HG03159 (cell line): ENCODE measurements around the gene CALHM1.
"Not testable (repeated sequence)": the region's sequence is repeated elsewhere in the genome, so short reads cannot be mapped to it uniquely, and the experiment has no call there.

Experiments used
- ATAC-seq: cut with Tn5 transposase; IDR thresholded peaks from one replicate; pipeline ENCODE4 v1.9.1; 2021; ENCODE audit warnings: mild to moderate bottlenecking, moderate library complexity; ENCODE audit not compliant: unreplicated experiment

The CALHM1 gene

GRCh38 chr10:103487410-103487708 is 28.7 kb upstream of the CALHM1 start:
- ATAC-seq, result no peak

GRCh38 chr10:103486635-103487409 is 28.1 kb upstream of the CALHM1 start:
- not testable (repeated sequence) for ATAC-seq

- peak; percentile 73 for ATAC-seq
These were observed 23.4 kb upstream of the CALHM1 start for GRCh38 chr10:103481974-103482531.

GRCh38 chr10:103480521-103480920 is 21.8 kb upstream of the CALHM1 start:
- ATAC-seq, result no peak

- ATAC-seq, result no peak
These were observed 20.4 kb upstream of the CALHM1 start, which contains the start of gene CALHM3 for GRCh38 chr10:103479135-103479534. Gene CALHM3, minus strand, starts transcription at chr10:103479240. Its CDS starts 208 bp downstream, at chr10:103479032.

GRCh38 chr10:103478671-103479070 is 20.0 kb upstream of the CALHM1 start:
- ATAC-seq, result no peak

- ATAC-seq, result no peak
These were observed 17.5 kb upstream of the CALHM1 start for GRCh38 chr10:103476046-103476768.

- no peak for ATAC-seq
These were observed 16.7 kb upstream of the CALHM1 start for GRCh38 chr10:103475437-103475836.

- ATAC-seq, result no peak
These were observed 15.4 kb upstream of the CALHM1 start for GRCh38 chr10:103474077-103474476.

GRCh38 chr10:103473261-103473671 is 14.6 kb upstream of the CALHM1 start:
- ATAC-seq, result no peak

- ATAC-seq, result no peak
These were observed 13.3 kb upstream of the CALHM1 start for GRCh38 chr10:103472005-103472404.

GRCh38 chr10:103470761-103471653 is 12.3 kb upstream of the CALHM1 start:
- peak; percentile 69 for ATAC-seq

- no peak for ATAC-seq
These were observed 10.5 kb upstream of the CALHM1 start for GRCh38 chr10:103469201-103469600.

GRCh38 chr10:103467406-103467805 is 8.7 kb upstream of the CALHM1 start:
- ATAC-seq, result no peak

GRCh38 chr10:103466734-103467133 is 8.0 kb upstream of the CALHM1 start:
- no peak for ATAC-seq

GRCh38 chr10:103465411-103466179 is 6.9 kb upstream of the CALHM1 start:
- no peak for ATAC-seq

- no peak for ATAC-seq
These were observed 4.8 kb upstream of the CALHM1 start for GRCh38 chr10:103463499-103463898.

GRCh38 chr10:103459615-103460014 is 915 bp upstream of the CALHM1 start:
- ATAC-seq, result no peak

- ATAC-seq, result no peak
These were observed 660 bp downstream of the CALHM1 start for GRCh38 chr10:103457896-103458583.
